DND-41 (cell line): ENCODE results near the gene BORCS6.
A peak's percentile ranks its signal among the peaks of the same experiment; 100 is the strongest.

Experiments used
- ATAC-seq: fragments of 200-7000 bp; cut with Tn5 transposase; 3 replicates; pipeline ENCODE4 v1.9.1; 2021; ENCODE audit warnings: low read depth; ENCODE audit not compliant: insufficient read depth
- DNase-seq: peaks from one replicate; pipeline ENCODE4 v3.0.0-alpha.2; 2020
- H2AFZ ChIP-seq: 2 replicates; pipeline ENCODE4 v1.6.0; 2012; ENCODE audit warnings: low read depth, low read length
- H3K27ac ChIP-seq: 2 replicates; pipeline ENCODE4 v1.5.1; 2012; ENCODE audit warnings: low read length, inconsistent platforms
- H3K27me3 ChIP-seq: fragments of 200-600 bp; sonication (generic); 2 replicates; pipeline ENCODE4 v1.6.0; 2012; ENCODE audit warnings: low read length, mild to moderate bottlenecking, inconsistent platforms; ENCODE audit not compliant: insufficient read depth, poor library complexity
- H3K36me3 ChIP-seq: 2 replicates; pipeline ENCODE4 v1.5.1; 2012; ENCODE audit warnings: low read length, inconsistent platforms; ENCODE audit not compliant: insufficient read depth
- H3K4me1 ChIP-seq: 2 replicates; pipeline ENCODE4 v1.5.1; 2012; ENCODE audit warnings: mild to moderate bottlenecking, low read length; ENCODE audit not compliant: insufficient read depth
- H3K4me2 ChIP-seq: 2 replicates; pipeline ENCODE4 v1.6.0; 2012; ENCODE audit warnings: mild to moderate bottlenecking, moderate library complexity, low read length, inconsistent platforms; ENCODE audit not compliant: insufficient read depth
- H3K4me3 ChIP-seq, 2 experiments: fragments of 200-600 bp in 1 of 2; shearing (Covaris generic) in 1 of 2; 2 replicates each; pipeline ENCODE4 v1.5.1; 2012 to 2016; ENCODE audit warnings: inconsistent platforms in 2 of 2, low read length in 2 of 2, mild to moderate bottlenecking in 2 of 2, low read depth in 1 of 2, moderate library complexity in 1 of 2
- H3K79me2 ChIP-seq: 2 replicates; pipeline ENCODE4 v1.6.0; 2012; ENCODE audit warnings: low read length, inconsistent platforms; ENCODE audit not compliant: insufficient read depth
- H3K9ac ChIP-seq: 2 replicates; pipeline ENCODE4 v1.6.0; 2012; ENCODE audit warnings: low read depth, mild to moderate bottlenecking, inconsistent platforms, low read length, moderate library complexity
- H3K9me3 ChIP-seq: 2 replicates; pipeline ENCODE4 v1.5.1; 2012; ENCODE audit warnings: low read length, moderate library complexity, mild to moderate bottlenecking, inconsistent platforms; ENCODE audit not compliant: insufficient read depth, severe bottlenecking
- H4K20me1 ChIP-seq: 2 replicates; pipeline ENCODE4 v1.6.0; 2012; ENCODE audit warnings: low read length; ENCODE audit not compliant: insufficient read depth
- CTCF ChIP-seq: IDR thresholded peaks from 2 replicates; pipeline ENCODE4 v1.5.1; 2012; ENCODE audit warnings: borderline replicate concordance, low read length, moderate library complexity, mild to moderate bottlenecking; ENCODE audit not compliant: poor library complexity, severe bottlenecking; ENCODE audit errors: extremely low read depth
- EZH2 ChIP-seq: IDR thresholded peaks from 3 replicates; pipeline ENCODE4 v1.6.1; 2012; ENCODE audit warnings: borderline replicate concordance, low read depth, mild to moderate bottlenecking, moderate library complexity, low read length, inconsistent platforms; ENCODE audit not compliant: severe bottlenecking

The BORCS6 gene

GRCh38 chr17:8138672-8139371 is 51.2 kb downstream of the BORCS6 start:
- no peaks in the 10 kb centered on the region for H3K27me3 ChIP-seq
- peaks cover 35% of the 10 kb centered on the region for H3K36me3 ChIP-seq
- no peaks in the 10 kb centered on the region for H3K79me2 ChIP-seq
- TF ChIP-seq EZH2 (no peak), CTCF (peak; percentile 86)
- H3K27ac ChIP-seq, result peak overlapping the region; percentile 93
- no peaks in the 10 kb centered on the region for H4K20me1 ChIP-seq
- H3K9me3 ChIP-seq, result no peaks in the 10 kb centered on the region
- H3K4me2 ChIP-seq, result peak overlapping the region; percentile 83
- H3K4me3 ChIP-seq, result peak overlapping the region; percentile 35 to 68
- ATAC-seq, result peak; percentile 95
- H3K4me1 ChIP-seq, result peaks cover 29% of the 10 kb centered on the region
- peak overlapping the region; percentile 66 for H3K9ac ChIP-seq
- DNase-seq, result peak; percentile 97
- peak overlapping the region; percentile 90 for H2AFZ ChIP-seq

GRCh38 chr17:8138374-8138671 is 51.7 kb downstream of the BORCS6 start:
- H3K27me3 ChIP-seq, result no peaks in the 10 kb centered on the region
- no peaks in the 10 kb centered on the region for H3K79me2 ChIP-seq
- no peak for DNase-seq
- H3K4me1 ChIP-seq, result peaks cover 29% of the 10 kb centered on the region
- no peak for TF ChIP-seq EZH2
- no peak for TF ChIP-seq CTCF
- H4K20me1 ChIP-seq, result no peaks in the 10 kb centered on the region
- H3K9me3 ChIP-seq, result no peaks in the 10 kb centered on the region
- H3K27ac ChIP-seq, result peak overlapping the region; percentile 93
- peak overlapping the region; percentile 66 for H3K9ac ChIP-seq
- ATAC-seq, result no peak
- peaks cover 30% of the 10 kb centered on the region for H3K36me3 ChIP-seq
- H3K4me2 ChIP-seq, result peak overlapping the region; percentile 83
- peak overlapping the region; percentile 78 for H2AFZ ChIP-seq
- peak overlapping the region; percentile 19 to 68; a peak in 3 of 4 replicates for H3K4me3 ChIP-seq
